WERI-Rb-1 (cell line): ENCODE data around the gene FBXL16.

Experiments
- DNase-seq: peaks from one replicate; pipeline ENCODE4 v3.0.0-alpha.2; 2020
- H3K27ac ChIP-seq: fragments of 250-450 bp; sonication (Bioruptor Pico); 2 replicates; pipeline ENCODE4 v1.5.1; 2020; ENCODE audit warnings: mild to moderate bottlenecking, moderate library complexity
- H3K27me3 ChIP-seq: fragments of 250-450 bp; sonication (Bioruptor Pico); 2 replicates; pipeline ENCODE4 v1.5.1; 2021; ENCODE audit warnings: mild to moderate bottlenecking, low read depth, moderate library complexity; ENCODE audit not compliant: insufficient read depth, severe bottlenecking
- H3K36me3 ChIP-seq: fragments of 250-450 bp; sonication (Bioruptor Pico); 2 replicates; pipeline ENCODE4 v1.5.1; 2020; ENCODE audit warnings: mild to moderate bottlenecking, moderate library complexity
- H3K4me3 ChIP-seq: 2 replicates; pipeline ENCODE4 v1.5.1; 2011; ENCODE audit warnings: low read depth, mild to moderate bottlenecking, control low read depth, low read length
- H3K9me3 ChIP-seq: fragments of 250-450 bp; sonication (Bioruptor Pico); 2 replicates; pipeline ENCODE4 v1.5.1; 2021; ENCODE audit warnings: mild to moderate bottlenecking, moderate library complexity; ENCODE audit not compliant: severe bottlenecking
- CTCF ChIP-seq: IDR thresholded peaks from 2 replicates; pipeline ENCODE4 v1.5.1; 2011; ENCODE audit warnings: low read depth, mild to moderate bottlenecking, control low read depth, inconsistent platforms, low read length

The FBXL16 gene

DNA sequence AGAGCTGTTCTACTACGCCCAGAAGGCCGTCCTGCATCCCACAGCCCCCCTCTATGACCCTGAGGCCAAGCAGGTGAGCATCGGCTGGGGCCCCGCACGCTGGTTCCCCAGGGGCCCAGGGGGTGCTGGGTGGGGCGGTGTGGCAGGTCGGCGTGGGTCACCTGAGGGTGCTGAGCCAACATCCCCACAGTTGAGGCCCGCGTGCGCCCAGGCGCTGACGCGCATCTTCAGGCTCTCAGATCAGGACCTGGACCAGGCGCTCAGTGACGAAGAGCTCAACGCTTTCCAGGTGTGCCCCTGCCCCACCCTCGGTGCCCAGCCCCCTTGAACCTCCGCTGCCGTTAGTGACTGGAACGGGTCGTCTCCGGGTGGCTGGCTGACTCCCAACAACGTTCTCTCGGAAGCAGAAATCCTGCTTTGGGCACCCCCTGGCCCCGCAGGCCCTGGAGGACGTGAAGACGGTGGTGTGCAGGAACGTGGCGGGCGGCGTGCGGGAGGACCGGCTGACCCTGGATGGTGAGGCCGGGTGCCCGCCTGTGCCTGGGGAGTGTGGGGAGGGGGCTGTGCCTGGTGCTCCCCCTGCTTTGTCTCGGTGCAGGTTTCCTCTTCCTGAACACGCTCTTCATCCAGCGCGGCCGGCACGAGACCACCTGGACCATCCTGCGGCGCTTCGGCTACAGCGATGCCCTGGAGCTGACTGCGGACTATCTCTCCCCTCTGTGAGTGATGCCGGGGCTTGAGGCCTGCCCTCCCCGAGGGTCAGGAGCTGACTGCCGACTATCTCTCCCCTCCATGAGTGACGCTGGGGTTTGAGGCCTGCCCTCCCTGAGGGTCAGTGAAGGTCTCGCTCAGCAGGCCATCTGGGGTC is 34.9 kb downstream of the FBXL16 start:
- Histone ChIP-seq H3K9me3 (no peaks in the 10 kb centered on the region), H3K36me3 (peaks cover 64% of the 10 kb centered on the region), H3K27ac (no peak overlapping the region), H3K27me3 (no peaks in the 10 kb centered on the region), H3K4me3 (no peak overlapping the region)
- TF ChIP-seq CTCF = no peak
- no peak for DNase-seq

DNA sequence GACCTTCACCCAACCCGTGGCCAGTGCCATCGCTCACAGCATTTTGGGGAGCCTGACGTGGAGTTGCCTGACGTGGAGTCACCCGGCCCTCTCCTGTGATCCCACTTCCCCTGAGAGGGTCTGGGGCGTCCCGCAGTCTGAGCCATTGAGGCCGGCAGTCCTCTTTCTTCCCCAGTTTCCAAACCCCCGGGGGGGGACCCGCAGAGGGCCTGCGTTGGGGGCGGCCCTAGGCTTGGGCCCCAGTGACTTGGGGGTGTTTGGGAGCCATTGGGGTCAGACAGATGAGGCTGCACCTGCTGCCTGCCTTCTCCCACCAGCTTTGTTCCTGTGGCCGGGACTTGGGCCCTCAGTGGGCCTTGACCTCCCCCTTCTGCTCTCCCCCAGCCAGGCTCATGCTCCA is 35.9 kb downstream of the FBXL16 start:
- no peaks in the 10 kb centered on the region for H3K9me3 ChIP-seq
- H3K27me3 ChIP-seq = no peaks in the 10 kb centered on the region
- TF ChIP-seq CTCF = no peak
- no peak overlapping the region for H3K27ac ChIP-seq
- no peak for DNase-seq
- no peak overlapping the region for H3K4me3 ChIP-seq
- H3K36me3 ChIP-seq = peaks cover 64% of the 10 kb centered on the region

DNA sequence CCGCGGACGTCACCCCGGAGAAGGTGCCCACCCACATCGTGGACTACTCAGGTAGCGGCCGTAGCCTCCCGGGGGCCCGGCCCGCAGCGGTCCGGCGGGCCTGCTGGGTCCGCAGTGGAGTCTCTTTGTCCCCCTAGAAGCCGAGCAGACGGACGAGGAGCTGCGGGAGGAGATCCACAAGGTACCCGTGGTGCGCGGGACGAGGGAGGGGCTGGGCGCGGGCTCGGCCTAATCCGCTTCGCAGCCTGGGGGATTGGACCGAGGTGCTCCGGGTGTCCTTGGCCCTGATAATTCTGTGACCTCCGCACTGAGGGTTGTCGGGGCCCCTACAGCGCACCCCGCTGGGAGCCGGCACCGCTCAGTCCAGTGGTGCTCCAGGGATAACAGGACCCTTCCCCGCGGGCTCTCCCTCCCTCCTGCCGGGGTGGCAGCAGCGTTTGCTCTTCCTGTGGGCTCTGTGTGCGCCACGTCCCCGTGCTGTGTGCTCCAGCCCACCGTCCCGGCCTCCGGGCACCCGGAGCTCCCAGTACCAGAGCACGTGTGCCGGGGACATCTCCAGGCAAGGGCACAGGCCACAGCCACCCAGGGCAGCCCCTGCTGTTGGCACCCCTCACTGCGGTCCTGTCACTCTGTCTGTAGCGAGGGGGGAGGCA is 37.0 kb downstream of the FBXL16 start:
- no peak for TF ChIP-seq CTCF
- Histone ChIP-seq H3K4me3 (peak overlapping the region; percentile 84), H3K27ac (peak overlapping the region; percentile 88), H3K36me3 (peaks cover 63% of the 10 kb centered on the region), H3K27me3 (no peaks in the 10 kb centered on the region), H3K9me3 (no peaks in the 10 kb centered on the region)
- DNase-seq = peak; percentile 74

- H3K27me3 ChIP-seq = no peaks in the 10 kb centered on the region
- TF ChIP-seq CTCF = peak; percentile 86
- peak within 1 kb of the TSS; percentile 88 for H3K27ac ChIP-seq
- DNase-seq = peak; percentile 94
- H3K9me3 ChIP-seq = no peaks in the 10 kb centered on the region
- peaks cover 57% of the 10 kb centered on the region for H3K36me3 ChIP-seq
- peak within 1 kb of the TSS; percentile 84 for H3K4me3 ChIP-seq
Measured at GRCh38 chr16:667780-668518, 37.7 kb downstream of the FBXL16 start, which contains the start of gene RHOT2. RHOT2 (plus strand) TSS chr16:668132; CDS start chr16:668200, 68 bp downstream.

DNA sequence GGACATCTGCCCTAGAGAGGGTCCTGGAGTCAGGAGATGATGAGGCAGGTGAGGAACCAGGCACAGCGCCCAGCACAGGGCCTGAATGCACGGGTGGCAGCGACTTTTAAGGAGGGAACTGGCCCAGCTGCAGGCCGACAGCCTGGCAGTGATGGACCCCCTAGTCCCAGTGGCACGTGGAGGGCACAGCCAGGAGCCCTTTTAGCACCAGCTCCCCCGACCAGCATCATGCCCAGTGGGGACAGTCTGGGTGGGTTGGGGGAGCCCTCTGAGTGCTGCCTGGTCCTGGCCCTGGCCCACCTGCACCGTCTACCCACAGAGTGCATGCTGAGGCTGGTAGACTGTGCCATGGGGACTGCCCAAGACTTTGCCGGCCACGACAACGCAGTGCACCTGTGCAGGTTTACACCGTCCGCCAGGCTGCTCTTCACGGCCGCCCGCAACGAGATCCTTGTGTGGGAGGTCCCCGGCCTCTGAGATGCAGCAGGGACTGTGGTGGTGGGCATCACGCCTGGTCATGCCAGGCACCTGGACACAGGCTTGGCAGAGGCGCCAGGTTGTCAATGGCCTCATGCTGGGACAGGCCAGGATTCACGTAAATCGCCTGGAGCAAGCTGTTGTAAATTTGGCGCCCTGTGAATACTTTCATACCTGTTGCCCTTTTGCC is 38.4 kb downstream of the FBXL16 start:
- no peaks in the 10 kb centered on the region for H3K27me3 ChIP-seq
- no peak for TF ChIP-seq CTCF
- no peaks in the 10 kb centered on the region for H3K9me3 ChIP-seq
- H3K36me3 ChIP-seq = peaks cover 57% of the 10 kb centered on the region
- H3K4me3 ChIP-seq = no peak overlapping the region
- DNase-seq = no peak
- peak overlapping the region; percentile 88 for H3K27ac ChIP-seq
